ENCODE measurements around the gene SOCS1. TPM values are rescaled to one million over a fixed set of nuclear protein-coding genes. Genes with fewer than 3 reads are reported as not detected.
A peak's percentile ranks its signal among the peaks of the same experiment; 100 is the strongest.

The SOCS1 gene
- total and polyA plus RNA-seq, 2 donors (not counting 1 experiment from before 2014, with no cell fraction given): 29.7 to 107 TPM

DNA sequence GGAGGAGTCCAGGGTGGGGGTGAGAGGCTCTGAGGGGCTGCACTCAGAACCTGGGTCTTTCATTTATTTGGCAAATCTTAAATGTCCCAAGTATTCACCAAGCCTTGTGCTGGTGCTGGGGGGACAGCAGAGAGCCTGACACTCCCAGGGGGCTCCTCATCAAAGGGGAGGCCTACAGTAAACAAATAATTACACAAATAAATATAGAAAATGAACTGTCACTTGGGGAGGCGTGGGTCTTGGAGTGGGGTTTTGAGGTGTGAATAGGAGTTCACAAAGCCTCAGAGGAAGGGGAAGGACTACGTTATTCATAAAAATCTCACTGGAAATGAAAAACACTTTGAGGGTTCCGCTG is 40.3 kb upstream of the SOCS1 start:
- Histone ChIP-seq H3K4me1 (ENCODE audit: control insufficient read depth in 2 of 2, insufficient read depth in 2 of 2, low read length in 2 of 2) (peaks cover 61 to 66% of the 10 kb centered on the region in 2 donors), H3K79me2 (ENCODE audit: control insufficient read depth, insufficient read depth, low read length) (no peaks in the 10 kb centered on the region), H4K20me1 (ENCODE audit: control insufficient read depth, insufficient read depth, low read length, poor library complexity, severe bottlenecking) (no peaks in the 10 kb centered on the region), H3K4me2 (replicated peaks; ENCODE audit: low read depth, low read length, poor library complexity, severe bottlenecking) (peak overlapping the region; percentile 76), H2AFZ (ENCODE audit: insufficient read depth, low read depth, low read length, poor library complexity, severe bottlenecking) (no peak overlapping the region), H3K9ac (ENCODE audit: low read length) (no peak overlapping the region), H3K27ac (ENCODE audit: low read length in 2 of 2) (no peak overlapping the region), H3K9me3 (ENCODE audit: control extremely low read depth in 1 of 3, control insufficient read depth in 2 of 3, insufficient read depth in 1 of 3, low read length in 2 of 3) (no peaks in the 10 kb centered on the region), H3K36me3 (replicated peaks in 1 of 2; ENCODE audit: control extremely low read depth in 1 of 2, control insufficient read depth in 1 of 2, extremely low read depth in 1 of 2, insufficient read depth in 2 of 2, low read length in 1 of 2) (no peaks in the 10 kb centered on the region), H3K4me3 (ENCODE audit: control extremely low read depth in 1 of 5, extremely low read depth in 1 of 5, insufficient read depth in 1 of 5, low read depth in 2 of 5, low read length in 4 of 5) (no peak overlapping the region), H3K27me3 (replicated peaks in 1 of 4; ENCODE audit: control extremely low read depth in 1 of 4, control insufficient read depth in 3 of 4, insufficient read depth in 4 of 4, low read length in 3 of 4) (peaks cover 0 to 6% (median 0%) of the 10 kb centered on the region in 4 experiments)
- WGBS (ENCODE audit: insufficient coverage): no CpG with 5 or more reads among the region's 3 CpGs
- H3K9me3 Mint-ChIP-seq (ENCODE audit: insufficient read depth): no peaks in the 10 kb centered on the region
- intact Hi-C loops (cut with micrococcal nuclease): loop anchor here (2.0 kb wide), 1 partner anchor 18 kb away; no protein-coding TSS in a partner anchor
- H3K27me3 Mint-ChIP-seq: no peaks in the 10 kb centered on the region
- DNase-seq: no peak
- ChIA-PET CTCF (interaction anchor here (0.8 to 4.3 kb wide), 7 partner anchors 14 to 325 kb away, joined by 3 to 136 read pairs (median 44); partner anchors contain the start of genes RMI2 and SOCS1), POLR2A (interaction anchor here (1.4 to 4.5 kb wide), 3 partner anchors 13 to 40 kb away, joined by 3 to 118 read pairs (median 67); partner anchors contain the start of gene SOCS1)
- H3K27ac Mint-ChIP-seq: no peak overlapping the region
- peaks cover 71% of the 10 kb centered on the region for H3K4me1 Mint-ChIP-seq
- no peak overlapping the region for H3K4me3 Mint-ChIP-seq
- ATAC-seq (ENCODE audit: low read depth): no peak
- no peak for TF ChIP-seq EZH2 (IDR thresholded peaks at IDR 0.05; ENCODE audit: borderline replicate concordance, insufficient read depth, low read depth, low read length, poor library complexity, severe bottlenecking)
- TF ChIP-seq, protein P1, sequence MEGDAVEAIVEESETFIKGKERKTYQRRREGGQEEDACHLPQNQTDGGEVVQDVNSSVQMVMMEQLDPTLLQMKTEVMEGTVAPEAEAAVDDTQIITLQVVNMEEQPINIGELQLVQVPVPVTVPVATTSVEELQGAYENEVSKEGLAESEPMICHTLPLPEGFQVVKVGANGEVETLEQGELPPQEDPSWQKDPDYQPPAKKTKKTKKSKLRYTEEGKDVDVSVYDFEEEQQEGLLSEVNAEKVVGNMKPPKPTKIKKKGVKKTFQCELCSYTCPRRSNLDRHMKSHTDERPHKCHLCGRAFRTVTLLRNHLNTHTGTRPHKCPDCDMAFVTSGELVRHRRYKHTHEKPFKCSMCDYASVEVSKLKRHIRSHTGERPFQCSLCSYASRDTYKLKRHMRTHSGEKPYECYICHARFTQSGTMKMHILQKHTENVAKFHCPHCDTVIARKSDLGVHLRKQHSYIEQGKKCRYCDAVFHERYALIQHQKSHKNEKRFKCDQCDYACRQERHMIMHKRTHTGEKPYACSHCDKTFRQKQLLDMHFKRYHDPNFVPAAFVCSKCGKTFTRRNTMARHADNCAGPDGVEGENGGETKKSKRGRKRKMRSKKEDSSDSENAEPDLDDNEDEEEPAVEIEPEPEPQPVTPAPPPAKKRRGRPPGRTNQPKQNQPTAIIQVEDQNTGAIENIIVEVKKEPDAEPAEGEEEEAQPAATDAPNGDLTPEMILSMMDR (IDR thresholded peaks at IDR 0.05): no peak

DNA sequence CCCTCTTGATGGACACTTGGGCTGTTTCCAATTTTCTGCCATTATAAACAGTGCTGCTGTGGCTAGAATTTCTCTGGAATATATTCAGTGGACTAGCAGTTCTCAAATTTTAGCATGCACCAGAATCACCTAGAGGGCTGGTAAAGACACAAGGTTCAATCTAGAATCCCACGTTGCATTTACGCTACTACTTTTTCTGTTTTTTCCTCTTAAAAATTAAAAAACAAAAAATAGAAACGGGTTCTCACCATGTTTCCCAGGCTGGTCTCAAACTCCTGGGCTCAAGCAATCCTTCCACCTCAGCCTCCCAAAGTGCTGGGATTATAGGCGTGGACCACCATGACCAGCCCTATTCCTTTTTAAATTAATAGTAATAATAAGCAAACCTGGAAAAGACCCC is 39.7 kb upstream of the SOCS1 start:
- no peak overlapping the region for H3K4me2 ChIP-seq (replicated peaks; ENCODE audit: low read depth, low read length, poor library complexity, severe bottlenecking)
- no peaks in the 10 kb centered on the region for H3K9me3 ChIP-seq (ENCODE audit: control extremely low read depth in 1 of 3, control insufficient read depth in 2 of 3, insufficient read depth in 1 of 3, low read length in 2 of 3)
- no peaks in the 10 kb centered on the region for H3K9me3 Mint-ChIP-seq (ENCODE audit: insufficient read depth)
- ChIA-PET POLR2A (interaction anchor here (0.6 kb wide), 1 partner anchor 39 kb away, joined by 3 read pairs; the partner anchor contains the start of gene SOCS1), CTCF (no interaction called here)
- H3K4me1 ChIP-seq (ENCODE audit: control insufficient read depth in 2 of 2, insufficient read depth in 2 of 2, low read length in 2 of 2): peaks cover 61 to 66% of the 10 kb centered on the region in 2 donors
- H2AFZ ChIP-seq (ENCODE audit: insufficient read depth, low read depth, low read length, poor library complexity, severe bottlenecking): no peak overlapping the region
- WGBS (ENCODE audit: insufficient coverage): 100% methylated on average over 3 of the region's 4 CpGs
- H3K27me3 Mint-ChIP-seq: no peaks in the 10 kb centered on the region
- no peaks in the 10 kb centered on the region for H3K79me2 ChIP-seq (ENCODE audit: control insufficient read depth, insufficient read depth, low read length)
- intact Hi-C loops (cut with micrococcal nuclease): loop anchor here (2.0 kb wide), 1 partner anchor 17 kb away; no protein-coding TSS in a partner anchor
- TF ChIP-seq, protein P1 (IDR thresholded peaks at IDR 0.05): no peak
- TF ChIP-seq EZH2 (IDR thresholded peaks at IDR 0.05; ENCODE audit: borderline replicate concordance, insufficient read depth, low read depth, low read length, poor library complexity, severe bottlenecking): no peak
- no peak overlapping the region for H3K27ac ChIP-seq (ENCODE audit: low read length in 2 of 2)
- DNase-seq (no peak), ATAC-seq (ENCODE audit: low read depth) (no peak)
- H3K36me3 ChIP-seq (replicated peaks in 1 of 2; ENCODE audit: control extremely low read depth in 1 of 2, control insufficient read depth in 1 of 2, extremely low read depth in 1 of 2, insufficient read depth in 2 of 2, low read length in 1 of 2): no peaks in the 10 kb centered on the region
- H3K27ac Mint-ChIP-seq: no peak overlapping the region
- no peak overlapping the region for H3K4me3 Mint-ChIP-seq
- peaks cover 0 to 6% (median 0%) of the 10 kb centered on the region in 4 experiments for H3K27me3 ChIP-seq (replicated peaks in 1 of 4; ENCODE audit: control extremely low read depth in 1 of 4, control insufficient read depth in 3 of 4, insufficient read depth in 4 of 4, low read length in 3 of 4)
- no peaks in the 10 kb centered on the region for H4K20me1 ChIP-seq (ENCODE audit: control insufficient read depth, insufficient read depth, low read length, poor library complexity, severe bottlenecking)
- no peak overlapping the region for H3K9ac ChIP-seq (ENCODE audit: low read length)
- no peak overlapping the region for H3K4me3 ChIP-seq (ENCODE audit: control extremely low read depth in 1 of 5, extremely low read depth in 1 of 5, insufficient read depth in 1 of 5, low read depth in 2 of 5, low read length in 4 of 5)
- H3K4me1 Mint-ChIP-seq: peaks cover 70% of the 10 kb centered on the region

Data from B cell (primary cell).